GM19035 (cell line): Measurements from ENCODE around the gene FECH.
A peak's percentile ranks its signal among the peaks of the same experiment; 100 is the strongest.

Experiments used
- ATAC-seq: cut with Tn5 transposase; IDR thresholded peaks from one replicate; pipeline ENCODE4 v1.9.1; 2021; ENCODE audit not compliant: unreplicated experiment

FECH gene

GRCh38 chr18:57583297-57583835 is 3.1 kb downstream of the FECH start:
- ATAC-seq: no peak

DNA sequence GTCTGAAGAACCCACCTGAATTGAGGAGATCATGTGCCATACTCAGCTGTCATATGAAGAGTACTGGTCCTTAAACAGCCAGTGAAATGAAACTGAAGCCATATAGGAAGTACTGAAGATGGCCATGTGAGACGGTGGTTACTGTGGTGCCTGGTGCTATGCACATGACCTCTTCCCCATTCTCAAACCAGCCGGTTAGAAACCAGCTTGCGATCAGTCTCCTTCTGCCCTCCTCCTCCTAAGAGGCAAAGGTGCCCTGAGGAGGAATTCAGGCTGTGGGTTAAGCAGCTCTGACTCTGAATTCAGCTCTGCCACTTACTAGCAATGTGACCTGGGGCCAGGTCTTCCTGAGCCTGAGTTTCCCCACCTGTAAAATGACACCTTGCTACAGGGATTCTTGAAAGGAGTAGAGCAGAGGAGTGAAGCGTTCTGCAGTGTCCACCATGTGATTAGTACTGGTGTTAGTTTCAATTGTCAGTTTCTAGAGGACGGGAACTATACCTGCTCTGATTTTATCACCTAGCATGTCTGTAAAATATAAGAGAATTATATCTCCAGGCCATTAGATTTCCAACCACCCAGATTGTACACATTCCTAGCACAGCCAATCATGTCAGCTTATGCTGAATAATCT is 5.1 kb downstream of the FECH start:
- peak; percentile 84 for ATAC-seq

- ATAC-seq: no peak
These were observed 6.6 kb downstream of the FECH start for GRCh38 chr18:57579934-57580333.

- ATAC-seq: no peak
These were observed 10.2 kb downstream of the FECH start for GRCh38 chr18:57576316-57576715.

GRCh38 chr18:57575542-57575941 is 11.0 kb downstream of the FECH start:
- ATAC-seq: no peak

- no peak for ATAC-seq
These were observed 11.6 kb downstream of the FECH start for GRCh38 chr18:57574866-57575265.

- ATAC-seq: no peak
These were observed 16.3 kb downstream of the FECH start for GRCh38 chr18:57570162-57570561.

GRCh38 chr18:57569133-57569532 is 17.4 kb downstream of the FECH start:
- ATAC-seq: no peak

GRCh38 chr18:57561728-57562423 is 24.6 kb downstream of the FECH start:
- ATAC-seq: no peak

DNA sequence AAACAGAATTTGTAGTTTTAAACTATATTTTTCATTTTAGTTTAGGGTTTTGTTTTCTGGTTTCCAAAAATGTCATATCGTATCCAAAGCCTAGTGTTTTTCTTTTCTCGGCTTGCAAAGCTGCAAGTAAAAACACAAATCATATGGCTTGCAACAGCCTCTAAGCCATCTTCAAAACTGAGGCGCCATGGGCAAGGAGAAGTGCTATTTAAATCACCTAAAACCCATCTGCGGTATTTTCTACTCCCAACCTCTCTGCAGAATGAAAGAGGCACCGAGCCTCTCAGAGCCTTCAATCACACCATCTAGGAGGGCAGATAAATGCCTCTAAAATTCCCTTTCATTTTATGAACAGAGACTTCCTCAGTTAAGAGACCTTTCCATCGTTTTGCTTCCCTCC is 25.2 kb downstream of the FECH start:
- no peak for ATAC-seq

GRCh38 chr18:57559314-57559713 is 27.2 kb downstream of the FECH start:
- no peak for ATAC-seq

- ATAC-seq: no peak
These were observed 31.4 kb downstream of the FECH start for GRCh38 chr18:57555134-57555533.

- ATAC-seq: no peak
These were observed 36.0 kb downstream of the FECH start for GRCh38 chr18:57550510-57550909.

GRCh38 chr18:57547260-57547659 is 39.2 kb downstream of the FECH start:
- ATAC-seq: no peak

DNA sequence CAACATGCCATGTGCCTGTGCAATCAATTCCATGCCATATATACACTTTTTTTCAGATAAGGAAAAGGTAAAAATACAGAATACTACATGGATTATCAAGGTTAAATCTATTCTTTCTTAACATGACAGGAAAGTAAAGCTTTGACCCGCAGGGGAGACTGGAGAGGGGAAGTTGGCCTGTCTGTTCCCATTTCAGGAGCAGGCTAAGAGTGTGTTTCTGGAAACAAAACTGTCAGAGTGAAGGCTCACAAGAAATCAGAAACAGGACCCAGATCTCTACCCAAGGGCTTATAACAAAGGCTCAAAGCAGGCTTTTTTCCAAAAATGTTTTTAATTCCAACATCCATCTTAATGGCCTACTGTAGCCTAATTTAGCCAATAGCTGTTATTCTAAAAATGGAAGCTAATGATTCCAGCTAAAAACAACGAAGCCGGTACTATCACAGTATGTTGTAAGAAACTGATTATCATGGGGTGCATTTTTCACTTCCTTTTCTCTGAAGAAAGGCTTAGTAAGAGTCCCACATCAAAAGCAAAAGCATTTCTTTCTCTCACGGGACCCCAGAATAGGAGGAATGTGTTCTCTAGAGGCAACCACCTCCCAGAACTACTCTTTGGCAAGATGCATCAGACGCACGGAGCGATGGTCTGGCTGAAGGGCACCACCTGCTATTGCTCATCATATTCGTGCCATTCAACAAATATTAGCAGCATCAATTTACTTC is 41.4 kb downstream of the FECH start:
- peak; percentile 79 for ATAC-seq

GRCh38 chr18:57543560-57543959 is 42.9 kb downstream of the FECH start:
- no peak for ATAC-seq

DNA sequence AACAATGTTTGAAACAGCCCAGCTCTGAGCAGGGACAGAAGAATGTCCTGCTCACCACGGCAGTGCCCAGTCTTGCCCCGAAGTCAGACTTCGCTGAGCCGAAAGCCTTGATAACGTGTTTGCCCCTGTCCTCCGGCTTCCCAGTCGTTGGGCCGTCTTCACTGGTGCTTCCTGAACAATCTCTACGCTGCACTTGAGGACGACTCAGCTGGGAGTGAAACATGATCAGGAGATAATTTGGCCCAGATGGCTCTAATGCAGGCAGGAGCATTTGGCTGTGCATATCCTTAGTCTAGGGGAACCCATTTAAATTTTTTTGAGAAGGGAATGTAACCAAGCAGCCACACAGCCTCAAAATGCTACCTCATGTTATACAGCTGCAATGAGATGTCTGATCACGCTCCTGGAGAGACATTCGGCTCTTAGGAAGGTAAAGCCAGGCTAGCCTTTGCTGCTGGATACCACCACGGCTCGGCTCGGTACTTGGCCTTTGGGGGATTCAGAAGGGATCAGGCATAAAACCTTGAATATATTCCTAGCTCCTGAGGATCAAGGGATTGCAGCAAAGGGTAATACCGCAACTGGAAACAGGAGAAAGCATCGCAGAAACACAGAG is 43.6 kb downstream of the FECH start:
- ATAC-seq: no peak

- ATAC-seq: no peak
These were observed 44.4 kb downstream of the FECH start for GRCh38 chr18:57542126-57542525.

GRCh38 chr18:57539702-57540101 is 46.8 kb downstream of the FECH start:
- ATAC-seq: no peak

DNA sequence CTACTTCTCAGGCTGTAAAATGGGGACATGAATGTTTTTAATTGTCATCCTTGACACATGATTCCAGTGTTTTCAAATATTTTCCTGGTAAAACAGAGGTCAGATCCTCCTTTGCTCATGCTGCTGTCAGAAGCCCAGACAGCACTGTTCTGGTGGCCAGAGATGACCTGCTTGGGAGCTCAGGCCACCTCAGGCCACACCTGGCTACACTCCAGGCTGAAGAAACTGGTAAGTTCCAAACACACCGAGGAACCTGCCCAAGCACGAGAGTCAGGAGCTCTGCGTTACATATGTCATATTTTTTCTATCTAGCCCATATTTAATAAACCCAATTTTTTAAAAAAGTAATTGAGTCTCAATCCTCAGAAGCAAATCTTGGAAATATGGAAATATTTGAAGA is 47.9 kb downstream of the FECH start:
- ATAC-seq: no peak

- no peak for ATAC-seq
These were observed 52.0 kb downstream of the FECH start for GRCh38 chr18:57534511-57534909.
